GM19452 (cell line): ENCODE data around the gene DACH1.

Experiments used
- ATAC-seq: cut with Tn5 transposase; IDR thresholded peaks from one replicate; pipeline ENCODE4 v1.9.1; 2021; ENCODE audit not compliant: unreplicated experiment

Gene DACH1

DNA sequence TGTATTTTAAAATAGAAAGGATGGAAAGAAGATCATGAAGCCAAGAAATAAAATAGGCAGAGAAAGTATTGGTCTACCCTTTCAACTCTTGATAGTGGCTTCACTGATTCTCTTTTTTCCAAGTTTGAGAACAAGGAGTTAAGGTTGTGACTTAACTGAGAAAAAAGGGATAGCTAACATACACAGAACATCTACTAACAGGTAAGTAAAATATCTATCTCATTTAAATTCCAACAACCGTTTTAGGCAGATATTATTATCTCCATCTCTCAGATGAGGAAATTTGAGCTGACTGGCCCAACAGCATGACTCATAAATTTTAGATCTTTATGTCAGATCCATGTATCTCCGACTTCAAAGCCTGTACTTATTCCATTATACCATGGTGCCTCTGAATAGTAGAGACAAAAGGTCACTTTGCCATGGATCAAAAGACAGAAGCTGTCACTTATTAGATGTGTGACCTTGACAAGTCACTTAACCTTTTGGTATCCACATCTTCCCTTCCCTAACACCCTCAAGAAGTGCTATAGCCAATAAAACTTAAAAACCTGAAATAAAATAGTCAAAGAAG lies 152.1 kb downstream of the DACH1 start:
- no peak for ATAC-seq

DNA sequence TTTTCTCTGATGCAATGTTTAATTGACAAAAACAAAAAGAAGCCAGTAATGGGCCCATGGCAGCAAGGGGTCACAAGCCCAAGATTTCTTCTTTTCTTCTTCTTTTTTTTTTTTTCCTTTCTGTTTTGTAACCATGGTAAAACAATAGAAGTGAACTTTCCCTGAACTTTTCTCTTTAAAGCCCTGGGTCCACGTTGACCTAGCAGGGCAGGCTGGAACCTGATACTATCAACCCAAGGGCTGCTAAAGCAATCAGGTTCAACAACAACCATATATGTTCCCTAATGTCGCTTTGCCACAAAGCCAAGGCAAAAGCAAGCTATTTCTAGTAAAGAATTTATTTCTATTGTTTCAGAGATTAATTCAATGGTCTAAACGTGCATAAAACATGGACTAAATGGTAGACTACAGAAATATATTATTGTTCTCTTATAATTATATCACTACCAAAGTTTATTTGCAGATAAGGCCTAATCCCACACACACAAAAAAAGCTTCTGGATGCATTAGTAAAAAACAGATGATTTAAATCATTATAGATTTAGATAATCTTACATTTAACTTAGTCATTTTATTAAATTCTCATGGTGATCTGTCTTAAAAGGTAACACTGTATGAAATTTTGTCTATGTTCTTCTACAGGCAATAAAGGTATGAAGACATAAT lies 153.9 kb downstream of the DACH1 start:
- no peak for ATAC-seq

DNA sequence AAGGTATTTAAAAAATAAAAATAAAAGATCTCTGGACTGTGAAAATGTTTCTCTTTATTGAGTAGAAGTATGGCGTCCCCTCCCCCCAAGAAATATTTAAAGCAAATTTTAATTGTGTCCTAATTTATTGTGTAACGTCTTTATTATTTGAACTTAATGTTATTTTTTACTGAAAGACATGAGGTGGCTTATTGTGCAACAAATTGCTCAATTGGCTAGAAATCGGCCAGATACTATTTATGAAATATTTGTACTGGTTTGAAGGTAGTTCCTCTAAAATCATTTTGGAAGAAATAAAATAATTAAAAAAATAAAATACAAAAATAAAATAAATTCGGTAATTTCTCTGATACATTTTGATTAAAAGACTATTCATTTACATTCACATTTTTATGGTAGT lies 162.3 kb downstream of the DACH1 start:
- ATAC-seq: no peak

DNA sequence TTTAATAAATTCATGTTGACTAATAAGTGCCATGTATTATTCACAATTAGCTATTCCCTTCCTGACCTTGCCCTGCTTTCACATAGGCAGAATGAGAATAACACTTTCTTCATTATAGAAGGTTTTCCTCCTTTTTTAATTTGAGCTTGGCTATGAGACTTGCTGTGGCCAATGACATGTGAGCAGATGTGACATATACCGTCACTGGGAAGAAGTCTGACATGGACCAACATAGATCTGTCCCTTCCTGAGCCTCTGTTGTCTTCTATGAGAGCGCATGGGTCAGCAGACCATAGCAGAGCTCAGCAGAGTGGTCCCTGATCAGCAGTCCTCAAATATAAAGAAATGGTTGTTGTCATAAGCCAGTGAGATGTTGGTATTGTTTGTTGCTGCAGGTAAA lies 163.9 kb downstream of the DACH1 start:
- ATAC-seq: no peak

DNA sequence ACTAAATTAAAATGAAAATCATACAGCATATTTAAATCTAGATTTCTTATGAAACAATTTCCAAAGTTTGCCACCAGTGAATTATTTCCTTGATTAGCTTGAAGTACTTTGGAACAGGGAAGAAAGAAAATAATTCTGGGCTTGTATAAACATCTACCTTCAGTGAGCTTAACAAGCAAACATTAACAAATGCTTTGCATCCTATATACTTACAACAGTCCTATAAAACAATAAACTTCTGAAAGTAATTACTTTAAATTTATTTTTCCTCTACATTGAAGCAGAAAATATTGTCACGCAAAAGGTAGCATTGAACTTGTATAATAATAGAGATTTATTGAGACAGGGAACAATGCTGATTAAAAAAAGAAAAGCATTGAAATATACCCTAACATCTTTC lies 164.8 kb downstream of the DACH1 start:
- ATAC-seq: no peak

DNA sequence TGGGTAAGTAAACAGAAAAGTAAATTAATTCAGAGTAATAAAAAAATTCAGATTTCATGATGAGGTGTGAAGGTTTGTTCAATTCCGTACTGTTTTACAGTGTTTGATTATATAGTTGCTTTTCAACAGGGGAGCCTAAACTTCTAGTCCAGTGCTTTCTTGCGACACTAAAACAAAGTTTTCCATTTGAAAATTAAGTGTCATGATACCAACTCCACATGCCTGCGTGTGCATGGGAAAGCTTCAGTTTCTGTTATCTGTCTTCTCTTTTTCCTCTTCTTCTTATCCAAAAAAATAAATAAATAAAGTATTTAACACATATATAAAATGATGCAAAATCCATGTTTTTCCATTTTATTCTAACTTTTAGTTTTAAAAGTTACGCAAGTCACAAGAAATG lies 165.3 kb downstream of the DACH1 start:
- ATAC-seq: no peak

DNA sequence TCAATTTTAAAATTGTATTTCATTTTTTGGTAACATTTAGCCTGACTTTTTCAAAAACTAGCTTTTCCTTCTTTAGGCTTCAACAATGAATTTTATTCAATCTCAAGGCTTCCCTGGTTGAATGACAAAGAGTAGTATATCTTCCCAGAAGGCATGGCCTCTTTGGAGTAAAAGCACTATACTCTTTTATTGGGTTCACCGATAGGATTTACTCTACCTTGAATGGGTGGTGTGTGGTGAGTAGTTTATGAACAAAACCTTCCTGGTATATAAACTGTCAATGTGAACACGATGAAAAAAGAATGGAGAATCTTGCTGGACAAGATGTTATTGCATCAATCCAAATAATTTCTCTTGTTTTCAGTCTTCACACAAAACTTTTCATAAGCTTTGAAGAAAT lies 167.7 kb downstream of the DACH1 start:
- ATAC-seq: no peak

DNA sequence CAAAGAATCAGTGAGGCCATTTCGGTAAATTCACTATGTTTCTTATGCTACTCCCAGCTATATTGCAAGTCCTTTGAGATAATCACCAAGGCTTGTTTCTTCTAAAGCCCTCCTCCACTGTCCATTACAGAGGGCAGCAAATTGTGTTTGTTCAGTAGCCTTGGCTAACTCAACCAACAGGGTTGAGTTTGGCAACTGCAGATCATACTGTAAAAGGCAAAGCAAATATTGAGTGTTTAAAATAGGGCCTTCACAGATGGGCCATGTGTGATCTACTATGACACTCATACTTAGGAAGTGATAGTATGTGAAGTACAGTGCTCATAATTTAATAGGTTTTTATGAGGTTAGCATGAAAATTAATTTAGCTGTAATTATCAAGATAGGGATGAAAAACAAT lies 171.3 kb downstream of the DACH1 start:
- ATAC-seq: no peak

DNA sequence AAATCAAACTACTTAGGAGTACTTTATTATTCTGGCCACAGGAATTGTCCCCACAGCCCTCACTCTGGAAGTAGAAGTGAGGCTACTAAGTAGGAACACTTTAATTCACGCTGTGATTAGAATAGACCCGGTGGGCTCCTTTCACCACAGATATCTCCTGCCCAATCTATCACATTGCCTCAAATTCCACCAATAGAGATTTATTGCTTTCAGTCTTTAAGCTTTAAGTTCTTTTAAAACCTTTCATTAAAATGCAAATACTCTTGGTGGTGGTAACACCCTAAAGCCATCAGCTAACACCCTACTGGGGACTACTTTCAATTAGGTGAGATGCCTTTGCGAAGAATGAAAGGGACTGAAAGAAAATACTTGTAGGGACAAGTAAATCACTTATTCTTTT lies 181.9 kb downstream of the DACH1 start:
- no peak for ATAC-seq

DNA sequence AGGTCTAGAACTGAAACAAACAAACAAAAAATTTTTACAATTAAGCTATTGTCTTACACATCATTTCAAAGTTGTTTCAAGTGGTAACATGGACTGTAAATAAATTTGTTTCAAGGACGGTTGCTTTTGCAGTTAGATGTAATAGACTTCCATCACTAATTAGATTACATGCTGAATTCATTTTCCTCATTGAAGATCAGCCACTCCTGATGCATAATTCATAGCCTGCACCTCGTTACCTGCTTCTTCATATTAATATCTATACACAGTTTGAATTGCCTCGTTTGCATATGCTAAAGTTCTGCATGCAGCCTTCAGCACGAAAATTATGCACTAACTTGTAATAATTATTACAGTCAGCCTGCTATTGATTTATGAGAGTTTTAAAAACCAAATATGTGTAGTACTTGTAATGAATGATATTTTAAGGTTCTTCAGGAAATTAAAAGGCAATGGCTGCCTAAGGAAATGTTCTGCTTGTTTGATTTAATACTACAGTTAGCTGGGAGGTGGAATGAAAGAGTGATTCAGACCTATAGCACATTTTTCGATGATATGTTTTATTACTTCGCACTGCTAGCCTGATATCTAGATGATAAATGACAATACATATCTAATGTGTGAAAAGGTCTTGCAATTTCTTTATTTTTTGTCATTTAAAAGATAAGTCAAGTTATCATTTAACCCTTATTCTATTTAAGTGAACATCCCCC lies 184.9 kb downstream of the DACH1 start:
- no peak for ATAC-seq

DNA sequence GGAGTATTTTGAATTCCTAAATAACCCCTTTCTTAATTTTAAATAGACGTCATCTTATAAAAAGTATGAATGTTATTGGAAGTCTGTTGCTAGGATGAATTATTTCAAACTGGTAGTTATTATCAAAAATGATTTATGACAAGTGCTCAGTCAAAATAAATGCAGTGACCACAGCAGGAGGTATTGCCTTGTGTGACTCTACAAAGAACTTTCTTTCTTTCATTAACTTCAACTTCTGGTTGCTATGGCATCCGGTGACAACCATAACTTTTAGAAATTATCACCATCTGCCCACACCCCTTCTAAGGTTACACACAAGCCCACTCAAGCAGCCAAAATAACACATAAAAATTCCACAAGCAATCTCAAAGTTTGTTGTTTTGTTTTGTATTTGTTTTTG lies 189.9 kb downstream of the DACH1 start:
- ATAC-seq: no peak

DNA sequence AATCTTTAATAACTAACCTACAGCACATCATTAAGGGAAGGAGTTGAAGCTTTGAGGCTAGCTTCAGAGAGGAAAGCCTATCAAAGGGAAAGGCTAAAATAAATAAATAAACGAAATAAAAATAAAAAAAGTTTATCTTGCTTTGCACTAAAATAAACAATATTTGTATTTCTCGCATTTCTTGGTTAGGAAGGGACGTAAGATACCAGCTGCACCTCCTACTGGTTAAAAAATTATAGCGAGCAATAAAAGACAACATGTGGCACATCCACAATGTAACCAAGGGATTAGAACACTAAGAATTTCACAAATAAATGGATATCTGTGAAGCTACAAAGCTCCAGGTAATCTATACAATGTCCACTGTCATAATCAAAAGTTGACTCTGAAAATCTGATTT lies 194.5 kb downstream of the DACH1 start:
- no peak for ATAC-seq

DNA sequence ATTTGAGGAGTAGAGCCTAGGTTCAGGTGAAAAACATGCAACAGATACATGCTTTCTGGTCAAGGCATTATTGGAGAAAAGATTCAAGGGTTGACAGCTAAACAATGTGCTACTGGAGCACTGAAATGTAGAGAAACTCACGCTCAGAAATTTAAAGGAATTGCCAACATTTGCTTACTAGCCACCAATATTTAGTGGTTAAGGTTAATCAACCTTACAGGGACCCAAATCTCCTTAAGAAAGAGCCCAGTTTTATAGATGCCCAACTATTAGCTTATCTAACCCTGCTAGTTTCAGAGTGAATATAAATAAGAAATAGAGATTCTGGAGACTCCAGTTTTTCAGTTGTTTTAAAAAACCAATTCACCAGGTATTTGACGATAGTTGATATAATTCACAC lies 203.6 kb downstream of the DACH1 start:
- ATAC-seq: no peak

DNA sequence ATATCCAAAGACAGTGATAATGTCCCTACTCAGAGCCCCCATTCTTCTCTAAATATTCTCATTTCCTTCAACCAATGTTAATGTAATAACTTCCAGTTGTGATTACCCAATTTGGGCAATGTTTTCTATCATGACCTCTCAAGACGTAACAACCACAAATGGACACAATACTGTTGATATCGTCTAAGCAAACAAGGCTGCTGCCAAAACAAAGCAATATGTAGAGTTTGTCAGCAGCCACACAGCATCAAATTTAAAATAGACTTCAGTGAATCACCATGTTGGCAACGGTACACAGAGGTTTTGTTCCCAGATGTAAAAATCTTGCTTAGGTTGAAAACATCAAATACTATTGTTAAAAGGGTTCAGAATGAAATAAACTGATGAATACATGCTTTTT lies 205.1 kb downstream of the DACH1 start:
- ATAC-seq: no peak

DNA sequence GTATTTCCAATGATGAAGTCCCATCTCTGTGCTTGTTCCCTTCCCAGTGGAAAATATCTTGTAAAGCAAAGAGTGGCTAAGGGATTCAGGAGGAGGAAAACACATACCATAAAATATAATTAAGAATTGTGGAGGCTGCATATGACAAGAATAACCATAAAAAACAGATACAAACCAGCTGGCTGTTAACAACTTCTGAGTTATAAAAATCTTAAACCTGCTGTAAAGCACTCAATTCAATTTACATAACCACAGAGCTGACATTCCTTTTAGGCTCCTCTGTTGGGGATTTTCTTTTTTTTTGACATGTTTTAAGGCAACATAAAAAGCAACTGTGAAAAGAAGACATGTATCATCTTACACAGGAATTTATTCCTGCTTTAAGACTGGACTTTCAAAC lies 207.6 kb downstream of the DACH1 start:
- no peak for ATAC-seq

DNA sequence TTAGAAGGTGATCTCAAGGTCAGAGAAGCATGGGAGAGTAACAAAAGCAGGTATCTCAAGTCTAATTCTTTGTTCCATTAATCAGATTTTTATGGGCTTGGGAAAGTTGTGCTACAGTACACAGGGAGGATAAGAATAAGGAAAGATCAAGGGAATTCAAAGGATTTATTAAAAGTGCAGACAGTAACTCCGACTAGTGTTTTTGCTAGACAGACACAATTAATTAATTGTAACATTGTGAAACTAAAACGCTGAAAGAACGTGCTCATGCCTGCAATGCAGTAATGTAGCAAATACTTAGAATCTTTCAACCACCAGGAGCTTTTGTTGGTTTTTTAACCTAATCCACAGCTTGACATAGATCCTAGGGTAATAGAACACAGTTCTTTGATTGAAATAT lies 221.5 kb downstream of the DACH1 start:
- ATAC-seq: no peak

DNA sequence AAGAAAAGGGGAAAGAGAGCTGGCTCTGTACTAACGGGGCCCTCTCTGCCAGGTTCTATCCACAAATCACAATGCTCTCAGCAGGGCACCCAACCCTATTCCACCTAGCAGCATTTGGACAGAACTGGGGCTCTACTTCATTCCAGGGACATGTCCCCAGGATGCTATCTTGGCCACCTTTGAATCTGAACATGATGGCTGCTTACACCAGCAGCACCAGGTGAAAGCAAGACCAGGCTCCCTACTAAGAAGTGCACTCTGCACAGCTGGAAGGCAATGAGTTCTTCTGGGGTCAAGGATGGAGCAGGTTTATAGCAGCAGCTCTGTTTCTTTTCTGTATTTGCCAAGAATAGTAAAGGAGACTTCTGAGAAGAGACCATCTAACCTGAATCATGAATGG lies 222.4 kb downstream of the DACH1 start:
- ATAC-seq: no peak

DNA sequence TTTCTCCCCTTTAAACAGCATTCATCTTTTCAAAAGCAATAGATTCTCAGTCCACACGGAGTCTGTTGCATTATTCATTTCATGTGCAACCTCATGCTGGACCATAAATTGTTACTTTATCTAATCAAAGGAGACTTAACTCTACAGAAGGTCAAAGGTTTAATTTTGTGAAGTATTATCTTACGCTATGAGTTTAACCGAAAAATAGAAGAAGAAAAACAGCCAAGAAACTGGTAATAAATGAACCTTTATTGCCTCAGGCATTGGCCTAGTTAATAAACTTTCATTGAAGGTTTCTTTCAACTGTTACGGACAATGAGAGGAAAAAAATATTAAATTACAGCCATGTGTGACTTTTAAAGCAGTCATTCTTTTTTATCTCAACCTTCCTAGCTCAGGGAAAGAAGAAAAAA lies 223.6 kb downstream of the DACH1 start:
- ATAC-seq: no peak

DNA sequence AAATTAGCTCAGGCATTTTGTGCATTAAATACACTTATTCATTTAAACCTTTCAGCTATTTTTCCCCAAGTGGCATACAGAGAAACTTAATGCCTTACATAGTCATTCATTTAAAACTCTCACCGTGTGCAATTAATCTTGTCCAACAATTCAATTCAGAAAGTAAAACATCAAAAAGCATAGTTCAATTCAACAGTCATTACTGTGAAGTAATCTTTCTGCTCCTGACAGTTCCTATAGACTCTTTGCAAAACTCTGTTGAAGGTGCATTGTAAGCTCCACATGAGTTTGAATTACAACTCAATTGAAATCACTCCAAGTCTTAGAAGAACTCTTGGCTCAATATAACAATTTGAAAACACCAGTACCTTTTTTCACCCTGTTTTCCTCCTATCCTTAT lies 228.3 kb downstream of the DACH1 start:
- ATAC-seq: no peak

DNA sequence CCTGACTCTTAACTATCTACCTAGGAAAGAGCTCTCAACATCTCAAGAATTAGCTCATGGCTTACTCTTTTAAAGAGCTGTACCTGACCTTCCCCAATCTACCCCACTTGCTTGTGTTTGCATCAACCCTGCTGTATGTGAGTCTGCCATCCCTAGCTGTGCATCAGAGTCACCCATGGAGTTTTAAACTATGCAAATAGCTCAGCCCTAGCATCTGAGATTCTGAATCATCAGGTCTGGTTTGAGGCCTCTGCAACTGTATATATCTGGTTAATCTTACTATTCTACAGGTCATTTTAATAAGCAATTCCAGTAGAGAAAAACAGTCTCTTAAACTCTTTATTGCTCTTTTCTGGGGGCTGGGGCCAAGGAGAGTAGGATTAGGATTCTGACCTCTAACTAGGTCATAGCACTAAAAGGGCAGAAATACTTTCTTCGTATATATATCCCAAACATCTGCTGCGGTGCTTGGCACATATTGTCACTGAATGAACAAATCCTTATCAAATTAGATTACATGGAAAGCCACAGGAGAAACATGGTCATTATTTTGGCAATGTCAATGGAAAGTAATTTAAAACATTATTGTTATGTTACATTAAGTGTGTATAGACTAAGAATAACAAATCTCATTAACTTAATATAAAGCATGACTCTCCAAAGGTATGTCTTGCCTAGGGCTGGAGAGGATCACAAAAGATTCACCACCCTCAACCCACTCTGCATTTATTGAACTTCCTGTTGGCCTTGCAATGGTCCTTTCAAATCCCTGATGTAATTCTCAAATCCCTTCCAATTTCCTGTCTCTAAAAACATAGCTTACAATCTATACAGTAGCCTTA lies 232.2 kb downstream of the DACH1 start:
- no peak for ATAC-seq

DNA sequence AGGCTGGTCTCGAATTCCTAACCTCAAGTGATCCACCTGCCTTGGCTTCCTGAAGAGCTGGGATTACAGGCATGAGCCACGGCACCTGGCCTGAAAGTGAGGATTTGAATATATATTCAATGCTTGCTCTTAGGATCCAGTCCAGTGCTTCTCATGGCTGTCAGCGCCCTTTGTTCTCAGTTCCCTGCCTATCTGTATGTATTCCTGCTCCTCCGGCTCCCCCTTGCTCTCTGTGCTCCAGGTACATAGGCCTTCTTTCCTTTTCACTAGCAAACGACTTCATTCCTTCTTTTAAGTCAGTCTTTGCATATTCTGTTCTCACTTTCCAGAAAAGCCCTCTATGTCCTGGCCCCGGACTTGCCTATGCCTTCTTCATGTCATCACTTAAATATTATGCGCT lies 232.8 kb downstream of the DACH1 start:
- no peak for ATAC-seq

DNA sequence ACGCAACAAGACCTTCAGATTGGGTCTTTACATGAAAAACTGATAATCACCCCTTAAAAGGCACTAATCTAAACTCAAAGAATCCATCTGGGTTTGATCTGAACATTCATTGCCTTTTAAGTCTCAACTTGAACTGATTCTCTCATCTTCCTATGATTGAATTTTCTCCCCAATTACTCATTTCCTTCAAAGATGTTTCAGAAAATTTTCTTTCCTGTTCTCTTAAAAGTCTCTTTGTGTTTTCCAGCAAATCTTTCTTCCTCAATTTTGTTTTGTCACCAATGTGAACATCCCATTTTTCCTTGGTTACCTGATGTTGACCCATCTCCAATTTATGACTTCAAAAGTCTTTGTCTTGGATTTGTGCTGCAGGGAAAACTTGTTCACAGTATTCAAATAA lies 234.3 kb downstream of the DACH1 start:
- no peak for ATAC-seq
